Large intestine (tissue), 3 donors: Measurements from ENCODE around the gene GDPD4. TPM values are rescaled to one million over a fixed set of nuclear protein-coding genes. Genes with fewer than 3 reads are reported as not detected.

Source experiments
- DNase-seq, 2 donors: peaks; one replicate each; pipeline versions ENCODE4 v3.0.0 to v3.0.0-alpha.2; 2013
- H3K27ac ChIP-seq: one replicate; pipeline ENCODE4 v1.5.1; 2013; ENCODE audit warnings: low read length
- H3K27me3 ChIP-seq: 2 replicates; pipeline ENCODE4 v1.6.1; 2013; ENCODE audit warnings: low read length; ENCODE audit not compliant: control insufficient read depth, insufficient read depth
- H3K36me3 ChIP-seq: 2 replicates; pipeline ENCODE4 v1.6.1; 2013; ENCODE audit warnings: low read length; ENCODE audit not compliant: control insufficient read depth, insufficient read depth
- H3K4me1 ChIP-seq: one replicate; pipeline ENCODE4 v1.6.1; 2013; ENCODE audit warnings: low read length; ENCODE audit not compliant: control insufficient read depth, insufficient read depth
- H3K4me3 ChIP-seq: one replicate; pipeline ENCODE4 v1.5.1; 2013; ENCODE audit warnings: low read length
- H3K9me3 ChIP-seq: one replicate; pipeline ENCODE4 v1.6.1; 2013; ENCODE audit warnings: mild to moderate bottlenecking, low read depth, low read length, moderate library complexity; ENCODE audit not compliant: control insufficient read depth
- WGBS: methylation state at CpG from one replicate; pipeline ENCODE4 v1.1.5; 2013; ENCODE audit warnings: low lambda C conversion rate; ENCODE audit not compliant: insufficient coverage; 5-methylcytosine and 5-hydroxymethylcytosine counted together
- polyA plus RNA-seq: library from polyadenylated mRNA; unstranded; fragments of 120-200 nt; gene quantifications from one replicate; pipeline ENCODE4 v1.2.1, GENCODE V29; 2013

The GDPD4 gene
- polyA plus RNA-seq, 1 donor, result 5.1 TPM

DNA sequence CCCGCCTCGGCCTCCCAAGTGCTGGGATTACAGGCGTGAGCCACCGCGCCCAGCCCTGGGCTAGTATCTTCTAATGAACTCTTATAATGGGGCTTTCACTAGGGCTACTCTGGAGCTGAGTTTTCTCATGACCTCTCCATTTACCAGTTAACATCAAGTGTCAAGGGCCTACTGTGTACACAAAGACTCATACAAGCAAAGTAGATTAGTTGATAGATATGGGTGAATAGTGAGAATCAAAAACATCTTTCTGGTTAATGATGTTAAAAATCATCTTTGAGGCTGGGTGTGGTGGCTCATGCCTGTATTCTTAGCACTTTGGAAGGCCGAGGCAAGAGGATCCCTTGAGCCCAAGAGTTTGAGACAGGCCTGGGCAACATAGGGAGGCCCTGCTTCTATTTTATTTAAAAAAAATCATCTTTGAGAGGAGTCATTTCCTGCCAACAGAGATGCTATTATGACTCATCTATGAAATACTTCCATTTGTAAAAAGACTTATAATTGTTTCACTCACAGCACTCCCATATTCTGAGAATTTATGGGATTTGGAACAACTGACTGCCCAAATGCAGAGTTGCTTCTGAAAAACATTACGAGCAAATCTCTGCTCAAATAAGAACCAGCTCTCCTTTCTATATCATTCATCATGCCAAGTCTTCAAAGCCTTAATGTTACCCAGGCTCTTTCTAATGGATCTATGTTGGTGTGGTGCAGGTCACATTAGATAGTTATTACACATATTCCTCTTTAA, 57.0 kb downstream of the GDPD4 start:
- WGBS, result no CpG with 5 or more reads among the region's 7 CpGs
- DNase-seq, result no peak
- H3K4me1 ChIP-seq, result peaks cover 7% of the 10 kb centered on the region
- H3K36me3 ChIP-seq, result no peaks in the 10 kb centered on the region
- H3K9me3 ChIP-seq, result no peaks in the 10 kb centered on the region
- no peak overlapping the region for H3K27ac ChIP-seq
- H3K27me3 ChIP-seq, result no peaks in the 10 kb centered on the region
- H3K4me3 ChIP-seq, result no peak overlapping the region

DNA sequence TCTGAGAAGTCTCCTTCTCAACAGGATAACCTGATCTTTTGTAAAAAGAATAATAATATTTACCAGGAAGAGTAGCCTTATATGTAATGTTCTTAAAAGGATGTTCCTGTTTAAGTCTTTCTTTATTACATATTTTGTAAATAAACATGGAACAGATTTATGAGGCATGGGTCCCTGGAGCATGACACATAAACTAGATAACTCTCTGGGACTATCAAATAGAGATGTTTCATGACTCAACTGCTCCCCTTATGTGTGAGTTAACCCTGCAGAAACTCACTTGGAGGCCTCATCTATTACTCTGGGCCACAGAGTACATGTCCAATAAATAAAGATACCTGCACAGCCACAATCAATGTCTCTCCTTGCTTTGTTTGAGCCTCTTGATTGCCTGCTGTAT, 64.6 kb downstream of the GDPD4 start:
- DNase-seq, result no peak
- Histone ChIP-seq H3K4me3 (no peak overlapping the region), H3K27me3 (no peaks in the 10 kb centered on the region)

DNA sequence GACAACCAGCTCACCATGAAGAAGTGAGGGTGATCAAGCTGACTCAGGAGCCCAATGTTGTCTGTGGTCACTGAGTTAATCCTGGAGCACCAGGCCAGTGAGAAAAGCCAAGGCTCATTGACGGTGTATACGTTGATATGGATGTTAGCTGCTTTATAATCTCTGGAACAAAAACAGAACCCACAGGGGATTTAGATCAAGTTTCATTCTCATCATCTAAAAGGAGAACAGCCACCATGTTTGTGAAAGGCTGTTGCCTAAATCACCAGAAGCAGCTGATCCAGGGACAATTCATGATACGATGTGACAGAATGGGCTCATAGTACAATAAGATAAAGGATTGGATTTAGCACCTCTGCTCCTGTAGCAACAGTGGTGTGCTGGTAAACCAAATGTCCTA, 68.5 kb downstream of the GDPD4 start:
- Histone ChIP-seq H3K9me3 (no peaks in the 10 kb centered on the region), H3K4me3 (no peak overlapping the region), H3K36me3 (no peaks in the 10 kb centered on the region), H3K4me1 (no peaks in the 10 kb centered on the region), H3K27me3 (no peaks in the 10 kb centered on the region), H3K27ac (no peak overlapping the region)
- DNase-seq, result peak in 1 of 2 donors; percentile 15
- no CpG with 5 or more reads among the region's 3 CpGs for WGBS

More for the DNA sequence above, 64.6 kb downstream of the GDPD4 start:
- Histone ChIP-seq H3K9me3 (no peaks in the 10 kb centered on the region), H3K36me3 (no peaks in the 10 kb centered on the region), H3K27ac (no peak overlapping the region), H3K4me1 (no peaks in the 10 kb centered on the region)

DNA sequence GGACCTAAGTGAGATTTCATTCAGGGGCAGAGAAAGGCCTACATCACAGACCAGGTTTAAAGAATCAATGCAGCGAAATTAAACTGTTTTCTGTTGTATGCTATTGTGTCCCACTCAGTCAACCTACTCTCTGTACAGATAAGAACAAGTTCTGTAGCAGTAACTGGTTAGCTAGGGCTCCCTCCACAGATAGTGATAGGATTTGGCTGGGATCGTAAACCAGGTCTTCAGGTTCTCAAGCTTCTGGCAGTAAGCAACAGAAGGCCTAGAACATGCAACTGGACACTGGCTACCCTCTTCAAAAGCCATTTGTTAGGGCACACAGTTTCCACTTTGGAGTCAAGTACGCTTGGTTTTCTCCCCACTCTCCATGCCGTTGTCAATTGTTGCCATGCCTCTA, 69.2 kb downstream of the GDPD4 start:
- H3K4me1 ChIP-seq, result no peaks in the 10 kb centered on the region
- H3K9me3 ChIP-seq, result no peaks in the 10 kb centered on the region
- no CpG with 5 or more reads among the region's 4 CpGs for WGBS
- no peaks in the 10 kb centered on the region for H3K36me3 ChIP-seq
- no peaks in the 10 kb centered on the region for H3K27me3 ChIP-seq
- DNase-seq, result no peak
- H3K4me3 ChIP-seq, result no peak overlapping the region
- no peak overlapping the region for H3K27ac ChIP-seq

DNA sequence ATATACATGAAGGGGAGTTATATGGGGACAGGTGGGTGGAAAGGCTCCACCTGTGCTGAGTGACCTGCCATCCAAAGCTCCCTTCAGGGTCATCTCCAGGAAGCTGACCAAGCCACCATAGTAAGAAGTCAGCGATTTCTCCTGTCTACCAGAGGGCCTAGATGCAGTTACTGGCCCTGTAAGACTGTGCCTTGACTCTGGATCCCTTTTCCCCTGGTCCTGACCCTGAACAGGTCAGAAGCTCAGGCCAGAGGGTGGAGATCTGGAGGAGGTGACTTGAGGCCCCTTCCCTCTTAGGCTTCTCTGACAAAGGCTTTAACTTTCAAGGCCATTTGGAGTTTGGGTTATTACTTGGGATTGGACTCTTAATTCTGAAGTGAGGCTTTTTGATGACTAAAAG, 69.7 kb downstream of the GDPD4 start:
- Histone ChIP-seq H3K4me3 (no peak overlapping the region), H3K36me3 (no peaks in the 10 kb centered on the region), H3K9me3 (no peaks in the 10 kb centered on the region), H3K27me3 (no peaks in the 10 kb centered on the region), H3K27ac (no peak overlapping the region), H3K4me1 (no peaks in the 10 kb centered on the region)
- DNase-seq, result no peak
- no CpG with 5 or more reads among the region's 1 CpG for WGBS

DNA sequence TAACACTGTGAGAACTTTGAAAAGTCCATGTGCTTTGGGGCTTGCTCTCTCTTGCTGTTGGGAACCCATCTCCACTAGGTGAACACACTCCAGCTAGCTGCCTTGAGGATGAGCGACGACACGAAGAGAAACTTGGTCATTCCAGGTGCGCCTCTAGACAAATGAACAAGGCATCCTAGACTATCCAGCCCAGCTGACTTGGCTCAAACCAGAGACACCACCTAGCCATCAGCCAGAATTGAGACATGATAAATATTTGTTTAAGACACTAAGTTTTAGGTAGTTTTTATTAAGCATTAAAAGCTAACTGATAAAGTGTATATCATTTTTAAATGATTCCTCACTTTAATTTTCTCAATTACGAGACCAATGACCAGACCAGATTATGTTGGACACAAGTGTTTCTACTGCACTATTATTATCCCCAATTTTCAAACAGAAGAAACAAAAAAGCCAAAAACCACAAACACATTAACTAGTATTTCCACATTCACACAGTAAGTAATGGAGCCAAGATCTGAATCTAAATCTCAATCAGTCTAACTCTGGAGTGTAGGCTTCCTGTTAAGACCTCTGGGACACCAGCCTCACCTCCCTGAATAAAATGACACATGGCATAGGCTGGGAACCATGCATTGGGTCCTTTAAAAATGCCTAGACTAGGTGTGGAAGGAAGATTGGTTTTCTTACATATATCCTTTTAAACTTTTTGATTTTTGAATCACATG, 70.4 kb downstream of the GDPD4 start:
- WGBS, result 100% methylated on average over 1 of the region's 5 CpGs
- Histone ChIP-seq H3K4me1 (no peaks in the 10 kb centered on the region), H3K4me3 (no peak overlapping the region), H3K27me3 (no peaks in the 10 kb centered on the region), H3K27ac (no peak overlapping the region), H3K9me3 (no peaks in the 10 kb centered on the region), H3K36me3 (no peaks in the 10 kb centered on the region)
- no peak for DNase-seq

DNA sequence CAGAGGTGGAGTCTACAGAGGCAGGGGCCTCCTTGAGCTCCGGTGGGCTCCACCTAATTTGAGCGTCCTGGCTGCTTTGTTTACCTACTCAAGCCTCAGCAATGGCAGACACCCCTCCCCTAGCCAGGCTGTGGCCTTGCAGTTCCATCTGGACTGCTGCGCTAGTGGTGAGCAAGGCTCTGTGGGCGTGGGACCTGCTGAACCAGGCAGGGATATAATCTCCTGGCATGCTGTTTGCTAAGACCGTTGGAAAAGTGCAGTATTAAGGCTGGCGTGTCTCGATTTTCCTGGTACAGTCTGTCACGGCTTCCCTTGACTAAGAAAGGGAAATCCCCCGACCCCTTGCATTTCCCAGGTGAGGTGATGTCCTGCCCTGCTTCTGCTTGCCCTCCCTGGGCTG, 77.7 kb downstream of the GDPD4 start:
- no peaks in the 10 kb centered on the region for H3K4me1 ChIP-seq
- H3K9me3 ChIP-seq, result no peaks in the 10 kb centered on the region
- no peaks in the 10 kb centered on the region for H3K27me3 ChIP-seq
- H3K36me3 ChIP-seq, result peaks cover 6% of the 10 kb centered on the region
- H3K27ac ChIP-seq, result no peak overlapping the region
- no peak for DNase-seq
- H3K4me3 ChIP-seq, result no peak overlapping the region
- WGBS, result no CpG with 5 or more reads among the region's 9 CpGs

DNA sequence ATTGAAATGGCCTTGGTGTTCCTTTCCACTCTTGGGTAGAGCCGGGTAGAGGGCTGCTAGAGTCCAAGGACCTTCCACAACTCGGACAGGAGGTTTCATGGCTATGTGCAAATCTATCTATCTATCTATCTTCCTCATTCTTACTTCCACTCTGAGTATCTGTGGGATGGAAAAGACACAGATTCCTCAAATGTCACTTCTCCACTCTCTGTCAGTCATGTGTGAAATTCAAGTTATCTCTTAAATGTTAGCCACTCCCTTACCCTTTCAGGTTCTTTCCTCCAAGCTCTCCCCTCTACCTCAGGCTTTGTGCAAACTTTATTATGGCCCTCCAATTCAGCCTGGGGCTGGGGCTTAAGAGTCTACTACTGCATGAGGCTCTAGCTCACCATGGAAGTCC, 84.3 kb downstream of the GDPD4 start:
- WGBS, result no CpG with 5 or more reads among the region's 2 CpGs
- no peak overlapping the region for H3K4me3 ChIP-seq
- DNase-seq, result no peak
- H3K27ac ChIP-seq, result no peak overlapping the region
- no peaks in the 10 kb centered on the region for H3K27me3 ChIP-seq
- H3K4me1 ChIP-seq, result no peaks in the 10 kb centered on the region
- no peaks in the 10 kb centered on the region for H3K9me3 ChIP-seq
- peaks cover 38% of the 10 kb centered on the region for H3K36me3 ChIP-seq

DNA sequence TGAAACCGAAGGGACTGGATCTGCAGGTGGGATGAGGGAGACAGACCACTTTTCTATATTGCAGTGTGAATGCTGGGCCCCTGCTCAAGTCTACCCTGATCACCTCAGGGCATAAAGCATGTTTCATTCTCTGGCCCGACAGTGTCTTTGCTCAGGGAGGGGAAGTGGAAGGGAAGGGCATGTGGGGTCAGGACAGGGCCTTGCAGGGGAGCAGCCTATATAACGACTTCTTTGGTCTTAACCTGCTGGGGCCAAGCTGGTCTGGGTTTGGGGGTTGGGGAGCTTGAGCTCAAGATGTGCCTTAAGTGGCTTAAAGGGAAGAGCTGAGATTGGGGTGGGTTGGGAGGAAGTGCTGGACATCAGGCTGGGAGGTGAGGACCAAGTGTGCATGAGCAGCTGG, 86.4 kb downstream of the GDPD4 start:
- Histone ChIP-seq H3K9me3 (no peaks in the 10 kb centered on the region), H3K4me1 (no peaks in the 10 kb centered on the region), H3K27ac (no peak overlapping the region), H3K27me3 (no peaks in the 10 kb centered on the region), H3K36me3 (peaks cover 56% of the 10 kb centered on the region), H3K4me3 (no peak overlapping the region)
- no CpG with 5 or more reads among the region's 3 CpGs for WGBS
- no peak for DNase-seq

DNA sequence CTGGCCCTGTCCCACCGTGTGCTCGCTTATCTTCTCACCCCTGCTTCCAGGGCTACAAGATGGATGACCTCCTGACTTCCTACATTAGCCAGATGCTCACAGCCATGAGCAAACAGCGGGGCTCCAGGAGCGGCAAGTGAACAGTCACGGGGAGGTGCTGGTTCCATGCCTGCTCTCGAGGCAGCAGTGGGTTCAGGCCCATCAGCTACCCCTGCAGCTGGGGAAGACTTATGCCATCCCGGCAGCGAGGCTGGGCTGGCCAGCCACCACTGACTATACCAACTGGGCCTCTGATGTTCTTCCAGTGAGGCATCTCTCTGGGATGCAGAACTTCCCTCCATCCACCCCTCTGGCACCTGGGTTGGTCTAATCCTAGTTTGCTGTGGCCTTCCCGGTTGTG, 86.9 kb downstream of the GDPD4 start:
- no CpG with 5 or more reads among the region's 9 CpGs for WGBS
- Histone ChIP-seq H3K27ac (no peak overlapping the region), H3K36me3 (peaks cover 61% of the 10 kb centered on the region), H3K4me1 (no peaks in the 10 kb centered on the region), H3K4me3 (no peak overlapping the region), H3K9me3 (no peaks in the 10 kb centered on the region), H3K27me3 (no peaks in the 10 kb centered on the region)
- DNase-seq, result no peak
